SK-N-SH (cell line): Measurements from ENCODE around the gene FYB1.

ENCODE experiments used
- CHD2 ChIP-seq: fragments of 150-350 bp; IDR thresholded peaks from 2 replicates; pipeline ENCODE4 v1.6.1; 2018; ENCODE audit warnings: low read length; ENCODE audit not compliant: partially characterized antibody
- CTCF ChIP-seq: fragments of 200-600 bp; sonication (generic); IDR thresholded peaks from 2 replicates; pipeline ENCODE4 v1.6.1; 2017; ENCODE audit warnings: antibody characterized with exemption, mild to moderate bottlenecking, moderate library complexity
- GABPA ChIP-seq: IDR thresholded peaks from 2 replicates; pipeline ENCODE4 v1.4.0; 2012; ENCODE audit warnings: low read depth, mild to moderate bottlenecking
- PBX3 ChIP-seq: IDR thresholded peaks from 2 replicates; pipeline ENCODE4; 2012
- POLR2AphosphoS5 ChIP-seq: IDR thresholded peaks from 2 replicates; pipeline ENCODE4 v1.6.1; 2012; ENCODE audit warnings: low read depth, low read length
- RAD21 ChIP-seq: IDR thresholded peaks from 2 replicates; pipeline ENCODE4 v1.6.1; 2012; ENCODE audit warnings: mild to moderate bottlenecking, low read length
- RCOR1 ChIP-seq: fragments of 150-350 bp; IDR thresholded peaks from 2 replicates; pipeline ENCODE4 v1.6.1; 2017; ENCODE audit warnings: antibody characterized with exemption, low read length
- TAF1 ChIP-seq: IDR thresholded peaks from 2 replicates; pipeline ENCODE4 v1.6.1; 2012; ENCODE audit warnings: low read depth, mild to moderate bottlenecking, low read length, moderate library complexity, borderline replicate concordance

- TF ChIP-seq CTCF (no peak), RAD21 (no peak), CHD2 (no peak), TAF1 (no peak), GABPA (no peak), PBX3 (no peak), RCOR1 (no peak), POLR2AphosphoS5 (no peak)
Observed at GRCh38 chr5:39267186-39267585, 47.8 kb upstream of the FYB1 start.
